COLO668 (cell line): Measurements from ENCODE around the gene SNX9.

ENCODE experiments used
- DNase-seq: peaks from one replicate; lab custom pipeline; 2025; ENCODE audit not compliant: unreplicated experiment; lab: John Stamatoyannopoulos, UW

The SNX9 gene

GRCh38 chr6:157800420-157801237 is 22.4 kb upstream of the SNX9 start:
- DNase-seq = no peak

DNA sequence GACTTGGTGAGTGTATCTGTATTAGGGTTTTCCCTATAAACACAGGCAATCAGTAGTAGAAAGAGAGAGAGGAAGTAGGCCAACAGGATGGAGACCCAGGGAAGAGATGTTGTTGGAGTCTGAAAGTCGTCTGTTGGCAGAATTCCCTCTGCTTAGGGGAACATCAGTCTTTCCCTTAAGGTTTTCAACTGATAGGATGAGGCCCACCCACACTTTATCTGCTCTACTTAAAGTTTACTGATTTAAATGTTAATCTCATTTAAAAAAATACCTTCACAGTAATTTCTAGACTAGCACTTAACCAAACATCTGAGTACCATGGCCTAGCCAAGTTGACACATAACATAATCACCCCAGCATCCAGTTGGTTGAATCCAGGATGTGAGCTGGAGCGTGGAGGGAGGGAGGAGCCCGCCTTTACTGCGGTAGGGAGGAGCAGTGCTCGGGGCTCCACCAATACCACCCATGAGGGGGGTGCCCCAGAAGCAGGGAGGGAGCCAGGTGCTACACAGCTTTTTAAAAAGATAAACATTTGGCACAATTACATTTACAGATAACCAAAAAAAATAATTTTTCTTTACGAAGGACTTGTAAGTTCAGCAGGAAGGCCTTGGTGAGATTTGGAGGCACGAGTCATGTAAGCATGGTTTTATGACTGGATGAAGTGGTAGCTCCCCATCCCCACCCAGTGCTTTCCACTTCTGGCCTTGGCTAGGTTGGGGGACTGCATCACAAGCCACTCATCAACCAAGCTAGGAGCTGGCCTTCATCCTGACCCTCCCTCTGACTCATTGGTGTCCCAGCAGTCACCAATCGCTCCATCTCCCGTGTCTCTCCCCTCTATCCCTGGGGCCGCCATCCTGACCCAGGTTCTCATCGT is 18.4 kb upstream of the SNX9 start:
- DNase-seq = no peak

DNA sequence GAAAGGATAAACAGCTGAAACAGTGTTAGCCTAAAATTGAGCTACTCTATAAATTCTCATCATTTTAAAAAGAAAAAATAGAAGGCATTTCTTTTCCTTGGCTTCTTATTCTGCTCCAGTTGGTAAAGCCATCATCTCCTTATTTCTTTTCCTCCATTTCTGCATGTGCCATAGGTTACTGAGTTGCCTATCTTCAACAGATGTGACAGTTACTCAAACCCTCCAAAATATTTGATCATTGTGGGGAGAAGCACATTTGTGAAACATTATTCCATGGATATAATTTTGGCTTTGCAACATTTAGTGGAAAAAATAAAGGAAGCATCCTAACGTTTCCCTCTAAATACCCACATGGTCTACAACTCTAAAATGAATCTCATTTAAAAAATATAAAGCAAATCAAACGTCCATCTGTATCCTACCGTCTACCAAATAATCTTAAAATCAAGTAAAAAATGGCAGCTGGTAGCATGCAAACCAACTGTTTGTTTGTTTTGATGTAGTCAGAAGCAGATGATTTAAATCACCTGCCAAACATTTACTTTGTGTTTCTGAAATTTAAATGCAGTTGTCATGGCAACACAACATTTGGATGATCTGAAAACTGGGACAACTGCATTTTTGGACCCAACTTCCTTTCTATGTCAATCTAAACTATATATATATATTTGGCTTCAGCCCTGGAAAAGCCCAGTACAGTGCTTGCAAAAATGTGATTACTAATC is 16.8 kb upstream of the SNX9 start:
- DNase-seq = no peak

GRCh38 chr6:157806856-157807215 is 16.2 kb upstream of the SNX9 start:
- no peak for DNase-seq

GRCh38 chr6:157808405-157808950 is 14.6 kb upstream of the SNX9 start:
- no peak for DNase-seq

- DNase-seq = no peak
Observed at GRCh38 chr6:157809613-157810012, 13.4 kb upstream of the SNX9 start.

DNA sequence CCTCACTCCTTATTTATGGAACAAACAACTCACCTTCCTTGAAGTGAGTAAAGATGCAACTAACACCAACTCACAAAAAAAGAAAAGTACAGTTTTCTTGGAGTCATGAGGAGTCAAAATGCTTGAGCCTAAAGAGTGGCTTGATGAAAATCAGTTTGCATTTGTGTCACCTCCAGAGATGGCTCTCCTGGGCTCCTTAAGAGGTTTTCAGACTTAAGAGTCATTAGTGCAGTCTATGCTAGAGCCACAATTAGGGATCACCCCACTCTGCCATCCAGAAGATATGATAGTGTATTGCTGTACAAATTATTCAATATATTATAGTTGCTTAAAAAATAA is 11.9 kb upstream of the SNX9 start:
- no peak for DNase-seq

- DNase-seq = no peak
Observed at GRCh38 chr6:157811476-157812173, 11.4 kb upstream of the SNX9 start.

GRCh38 chr6:157812425-157813171 is 10.4 kb upstream of the SNX9 start:
- no peak for DNase-seq

- DNase-seq = no peak
Observed at GRCh38 chr6:157813191-157813590, 9.9 kb upstream of the SNX9 start.

DNA sequence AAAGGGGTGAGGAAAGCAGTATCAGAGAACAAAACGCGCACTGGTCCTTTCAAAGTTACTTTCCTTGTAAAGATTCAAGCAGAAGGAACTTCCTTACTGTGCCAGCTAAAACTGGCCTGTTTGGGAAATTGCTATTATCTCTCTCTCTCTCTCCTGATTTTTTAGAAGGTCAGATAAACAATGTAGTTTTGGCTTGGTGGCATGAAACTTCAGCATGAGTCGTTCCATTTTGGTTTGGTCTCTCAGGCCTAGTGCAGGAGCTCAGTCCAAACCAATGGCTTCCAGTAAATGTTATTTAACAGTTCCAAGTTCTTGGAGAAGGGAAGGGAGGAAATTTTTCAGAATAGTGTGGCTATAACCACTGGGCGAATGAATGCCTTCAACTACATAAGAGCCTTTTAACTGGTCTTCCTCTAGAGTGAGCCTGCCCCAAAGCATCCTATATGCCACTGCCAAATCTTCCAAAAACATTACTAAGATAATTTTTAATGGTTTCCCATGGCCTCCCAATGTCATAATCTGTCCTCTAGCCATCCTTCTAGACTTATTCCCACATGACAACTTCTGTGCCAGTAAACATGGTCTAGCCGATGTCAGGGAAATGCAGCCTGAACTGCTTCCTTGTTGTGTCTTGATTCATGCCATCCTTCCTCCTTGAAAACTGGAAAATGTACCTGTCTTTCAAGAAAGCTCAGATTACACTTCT is 9.1 kb upstream of the SNX9 start:
- DNase-seq = no peak

DNA sequence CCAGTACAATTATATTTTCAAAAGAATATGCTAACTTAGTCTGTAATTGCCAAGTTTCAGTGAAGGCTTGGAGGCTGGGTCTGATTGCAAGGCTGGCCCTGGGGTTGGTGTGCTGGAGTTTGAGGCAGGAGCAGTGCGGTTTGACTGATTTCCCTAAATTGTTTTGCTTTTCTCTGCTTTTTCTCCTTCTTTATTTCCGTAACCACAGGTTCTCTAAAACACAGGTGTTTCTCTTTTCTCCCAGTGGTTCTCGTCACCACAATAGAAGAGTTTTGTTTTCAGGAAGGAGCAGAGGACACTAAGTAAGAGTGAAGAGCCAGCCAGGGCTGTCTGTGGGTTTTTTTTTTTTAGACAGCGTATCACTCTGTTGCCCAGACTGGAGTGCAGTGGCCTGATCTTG is 8.2 kb upstream of the SNX9 start:
- no peak for DNase-seq

- DNase-seq = no peak
Observed at GRCh38 chr6:157821342-157822033, 1.6 kb upstream of the SNX9 start.

- DNase-seq = no peak
Observed at GRCh38 chr6:157822245-157823000, 623 bp upstream of the SNX9 start.

DNA sequence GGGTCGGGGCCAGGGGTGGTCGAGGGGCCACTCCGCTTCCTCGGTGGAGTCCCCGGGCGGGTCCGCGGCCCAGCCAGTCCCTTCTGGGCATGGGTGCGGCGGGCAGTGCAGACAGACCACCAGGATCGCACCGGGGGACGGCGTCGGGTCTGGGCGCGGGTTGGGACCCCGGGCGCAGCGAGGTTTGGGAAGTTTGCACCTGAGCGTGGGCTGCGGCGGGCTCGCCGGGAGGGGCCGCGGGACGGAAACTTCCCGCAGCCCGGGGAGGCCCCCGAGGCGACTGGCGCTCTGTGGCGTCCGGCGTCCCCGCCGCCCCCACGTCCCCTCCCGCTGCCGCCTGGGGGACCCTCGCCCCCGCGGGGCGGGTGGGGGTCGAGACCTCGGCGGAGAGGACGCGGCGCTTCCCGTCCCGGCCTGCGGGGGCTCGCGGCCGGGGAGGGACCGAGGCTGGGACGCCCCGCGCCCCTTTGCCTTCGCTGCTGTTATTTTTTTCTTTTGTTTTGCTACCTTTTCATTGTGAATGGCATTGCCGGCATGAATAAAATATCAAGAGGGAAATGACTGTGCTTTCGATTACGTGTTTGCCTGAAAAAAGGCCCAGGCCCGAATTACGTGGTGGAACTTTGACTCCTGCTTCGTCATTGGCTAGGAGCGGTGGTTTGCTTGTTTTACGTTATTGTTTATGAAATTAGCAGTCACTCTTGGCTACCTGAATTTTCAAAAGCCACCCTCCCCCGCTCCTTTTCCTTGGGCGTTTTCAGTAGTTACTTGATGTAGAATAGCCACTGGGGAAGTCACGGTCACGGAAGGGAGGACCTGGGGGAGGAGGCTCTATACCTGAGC is 703 bp downstream of the SNX9 start:
- DNase-seq = peak; percentile 32

DNA sequence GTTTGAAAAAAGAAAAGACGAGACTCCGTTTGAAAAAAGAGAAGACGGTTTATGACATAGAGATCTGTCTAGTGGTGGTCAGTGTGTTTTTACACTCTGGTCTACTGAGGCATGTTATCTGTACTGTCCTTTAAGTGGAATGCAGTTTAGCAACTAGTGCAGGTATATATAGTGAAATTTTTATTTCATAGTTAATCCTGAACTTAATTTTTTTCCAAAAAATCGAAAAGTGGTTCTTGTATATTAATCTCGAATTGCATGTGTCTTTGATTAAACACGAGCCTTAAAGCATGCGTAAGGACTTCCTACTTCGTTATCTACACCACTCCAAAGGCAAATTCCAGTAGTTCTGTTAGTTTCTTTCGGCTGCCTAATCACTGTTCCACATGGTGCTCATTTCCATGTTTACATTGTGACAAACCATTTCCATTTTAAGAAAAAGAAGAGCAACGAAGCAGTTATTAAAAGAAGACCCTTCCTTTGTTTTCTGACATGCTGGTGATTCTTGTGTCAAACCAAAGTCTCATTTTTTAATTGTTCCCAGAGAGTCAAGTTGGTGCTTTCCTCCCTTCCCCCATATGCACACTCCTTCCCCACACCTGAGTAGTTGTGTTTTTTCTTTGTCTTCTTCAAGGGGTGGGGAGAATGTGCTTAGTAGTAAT is 2.3 kb downstream of the SNX9 start:
- DNase-seq = no peak
